MM.1S (cell line): ENCODE data around the gene RYR2.

ENCODE experiments used
- DNase-seq: peaks from one replicate; pipeline ENCODE4 v3.0.0-alpha.2; 2015
- H2AFZ ChIP-seq: fragments of 300-600 bp; sonication (generic); 2 replicates; pipeline ENCODE4 v1.6.0; 2016; ENCODE audit warnings: antibody characterized with exemption, low read length
- H3F3A ChIP-seq: fragments of 300-600 bp; sonication (generic); 2 replicates; pipeline ENCODE4 v1.6.1; 2016; ENCODE audit warnings: mild to moderate bottlenecking, antibody characterized with exemption, low read length, moderate library complexity, mixed read lengths; ENCODE audit not compliant: insufficient read depth
- H3K27ac ChIP-seq: fragments of 300-600 bp; sonication (generic); 2 replicates; pipeline ENCODE4 v1.5.1; 2016; ENCODE audit warnings: mild to moderate bottlenecking, low read length
- H3K27me3 ChIP-seq: fragments of 300-600 bp; sonication (generic); replicated peaks from 2 replicates; pipeline ENCODE4 v1.6.0; 2016; ENCODE audit warnings: low read length; ENCODE audit not compliant: insufficient read depth
- H3K36me3 ChIP-seq: fragments of 300-600 bp; sonication (generic); replicated peaks from 2 replicates; pipeline ENCODE4 v1.6.1; 2016; ENCODE audit warnings: mild to moderate bottlenecking, low read length, mixed read lengths; ENCODE audit not compliant: insufficient read depth
- H3K4me1 ChIP-seq: fragments of 300-600 bp; sonication (generic); 2 replicates; pipeline ENCODE4 v1.6.1; 2016; ENCODE audit warnings: low read length, mixed read lengths
- H3K4me2 ChIP-seq: fragments of 300-600 bp; sonication (generic); 2 replicates; pipeline ENCODE4 v1.6.0; 2016; ENCODE audit warnings: low read depth, low read length
- H3K4me3 ChIP-seq: fragments of 300-600 bp; sonication (generic); 2 replicates; pipeline ENCODE4 v1.5.1; 2016; ENCODE audit warnings: low read length, mixed read lengths
- H3K79me2 ChIP-seq: fragments of 300-600 bp; sonication (generic); 2 replicates; pipeline ENCODE4 v1.6.1; 2016; ENCODE audit warnings: mixed run types, low read length, mixed read lengths
- H3K9ac ChIP-seq: fragments of 300-600 bp; sonication (generic); 2 replicates; pipeline ENCODE4 v1.6.1; 2016; ENCODE audit warnings: low read length, mixed read lengths
- H3K9me2 ChIP-seq: fragments of 300-600 bp; sonication (generic); replicated peaks from 2 replicates; pipeline ENCODE4 v1.6.1; 2016; ENCODE audit warnings: mild to moderate bottlenecking, low read length, mixed read lengths; ENCODE audit not compliant: insufficient read depth
- H3K9me3 ChIP-seq: fragments of 300-600 bp; sonication (generic); replicated peaks from 2 replicates; pipeline ENCODE4 v1.6.1; 2016; ENCODE audit warnings: mild to moderate bottlenecking, low read length, mixed read lengths; ENCODE audit not compliant: insufficient read depth
- H4K20me1 ChIP-seq: fragments of 300-600 bp; sonication (generic); 2 replicates; pipeline ENCODE4 v1.6.1; 2016; ENCODE audit warnings: mild to moderate bottlenecking, low read length, moderate library complexity, mixed read lengths; ENCODE audit not compliant: insufficient read depth
- EZH2 ChIP-seq: fragments of 300-600 bp; sonication (generic); optimal IDR thresholded peaks from 2 replicates; pipeline ENCODE3; 2017; ENCODE audit warnings: low read depth, mild to moderate bottlenecking, antibody characterized with exemption, low read length, mixed read lengths
- EZH2phosphoT487 ChIP-seq: fragments of 300-600 bp; sonication (generic); IDR thresholded peaks from 2 replicates; pipeline ENCODE4 v1.6.1; 2018; ENCODE audit warnings: antibody characterized with exemption, low read length
- TF ChIP-seq, protein P1 (sequence below): fragments of 300-600 bp; sonication (generic); IDR thresholded peaks from 2 replicates; pipeline ENCODE4 v1.5.1; 2016; ENCODE audit warnings: antibody characterized with exemption, low read length, mixed read lengths

RYR2 gene

GRCh38 chr1:237760951-237761350, 719.0 kb downstream of the RYR2 start:
- no peaks in the 10 kb centered on the region for H4K20me1 ChIP-seq
- no peaks in the 10 kb centered on the region for H3F3A ChIP-seq
- no peaks in the 10 kb centered on the region for H3K27me3 ChIP-seq
- H3K4me2 ChIP-seq, result no peak overlapping the region
- no peak overlapping the region for H3K4me3 ChIP-seq
- no peaks in the 10 kb centered on the region for H3K9me2 ChIP-seq
- no peak overlapping the region for H3K27ac ChIP-seq
- H3K36me3 ChIP-seq, result no peaks in the 10 kb centered on the region
- TF ChIP-seq, protein P1, sequence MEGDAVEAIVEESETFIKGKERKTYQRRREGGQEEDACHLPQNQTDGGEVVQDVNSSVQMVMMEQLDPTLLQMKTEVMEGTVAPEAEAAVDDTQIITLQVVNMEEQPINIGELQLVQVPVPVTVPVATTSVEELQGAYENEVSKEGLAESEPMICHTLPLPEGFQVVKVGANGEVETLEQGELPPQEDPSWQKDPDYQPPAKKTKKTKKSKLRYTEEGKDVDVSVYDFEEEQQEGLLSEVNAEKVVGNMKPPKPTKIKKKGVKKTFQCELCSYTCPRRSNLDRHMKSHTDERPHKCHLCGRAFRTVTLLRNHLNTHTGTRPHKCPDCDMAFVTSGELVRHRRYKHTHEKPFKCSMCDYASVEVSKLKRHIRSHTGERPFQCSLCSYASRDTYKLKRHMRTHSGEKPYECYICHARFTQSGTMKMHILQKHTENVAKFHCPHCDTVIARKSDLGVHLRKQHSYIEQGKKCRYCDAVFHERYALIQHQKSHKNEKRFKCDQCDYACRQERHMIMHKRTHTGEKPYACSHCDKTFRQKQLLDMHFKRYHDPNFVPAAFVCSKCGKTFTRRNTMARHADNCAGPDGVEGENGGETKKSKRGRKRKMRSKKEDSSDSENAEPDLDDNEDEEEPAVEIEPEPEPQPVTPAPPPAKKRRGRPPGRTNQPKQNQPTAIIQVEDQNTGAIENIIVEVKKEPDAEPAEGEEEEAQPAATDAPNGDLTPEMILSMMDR, result no peak
- no peak for TF ChIP-seq EZH2phosphoT487
- no peak for TF ChIP-seq EZH2
- no peak overlapping the region for H3K9ac ChIP-seq
- no peaks in the 10 kb centered on the region for H3K9me3 ChIP-seq
- no peaks in the 10 kb centered on the region for H3K4me1 ChIP-seq
- no peaks in the 10 kb centered on the region for H3K79me2 ChIP-seq
- no peak overlapping the region for H2AFZ ChIP-seq
- no peak for DNase-seq

DNA sequence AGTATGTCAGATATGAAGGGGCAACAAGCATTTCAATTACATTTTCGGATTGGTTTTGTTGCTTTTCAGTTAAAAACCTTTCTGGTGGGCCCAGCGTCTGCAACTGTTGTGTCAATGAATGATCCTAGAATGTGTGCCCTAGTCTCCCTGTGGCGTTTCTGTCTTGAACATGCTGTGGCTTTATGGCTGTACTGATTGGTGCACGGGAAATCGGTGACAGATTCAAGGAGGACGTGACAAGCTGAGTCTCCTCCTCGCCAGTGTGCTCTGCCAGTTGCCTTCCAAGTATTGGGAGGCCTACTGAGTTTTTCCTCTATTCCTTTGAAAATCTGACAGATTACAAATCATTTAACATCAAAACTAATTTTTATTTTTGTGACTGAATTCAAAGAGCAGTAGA, 721.2 kb downstream of the RYR2 start:
- no peak overlapping the region for H3K27ac ChIP-seq
- no peak overlapping the region for H3K4me2 ChIP-seq
- no peak overlapping the region for H3K4me3 ChIP-seq
- H3K9me3 ChIP-seq, result no peaks in the 10 kb centered on the region
- no peaks in the 10 kb centered on the region for H3K9me2 ChIP-seq
- H4K20me1 ChIP-seq, result no peaks in the 10 kb centered on the region
- H2AFZ ChIP-seq, result no peak overlapping the region
- no peaks in the 10 kb centered on the region for H3K4me1 ChIP-seq
- H3K27me3 ChIP-seq, result no peaks in the 10 kb centered on the region
- H3K79me2 ChIP-seq, result no peaks in the 10 kb centered on the region
- DNase-seq, result no peak
- no peak for TF ChIP-seq EZH2
- TF ChIP-seq, protein P1, result no peak
- TF ChIP-seq EZH2phosphoT487, result no peak
- no peak overlapping the region for H3K9ac ChIP-seq
- no peaks in the 10 kb centered on the region for H3F3A ChIP-seq
- H3K36me3 ChIP-seq, result no peaks in the 10 kb centered on the region

- H3K79me2 ChIP-seq, result no peaks in the 10 kb centered on the region
Observed at GRCh38 chr1:237763751-237764150, 721.8 kb downstream of the RYR2 start.

More at GRCh38 chr1:237763751-237764150, 721.8 kb downstream of the RYR2 start:
- DNase-seq, result no peak
- H3K27ac ChIP-seq, result no peak overlapping the region
- no peak overlapping the region for H3K9ac ChIP-seq
- no peak overlapping the region for H3K4me2 ChIP-seq
- H2AFZ ChIP-seq, result no peak overlapping the region
- H3K9me2 ChIP-seq, result no peaks in the 10 kb centered on the region
- no peaks in the 10 kb centered on the region for H3F3A ChIP-seq
- TF ChIP-seq EZH2, result no peak
- TF ChIP-seq EZH2phosphoT487, result no peak
- TF ChIP-seq, protein P1, result no peak
- 0 out of 2 replicates have a peak, but pooled peaks cover under 1% of the 10 kb centered on the region for H3K4me1 ChIP-seq
- no peaks in the 10 kb centered on the region for H4K20me1 ChIP-seq
- no peak overlapping the region for H3K4me3 ChIP-seq
- H3K27me3 ChIP-seq, result no peaks in the 10 kb centered on the region
- no peaks in the 10 kb centered on the region for H3K36me3 ChIP-seq
- H3K9me3 ChIP-seq, result no peaks in the 10 kb centered on the region
